Measurements from ENCODE around the gene PLAU.
"Not testable (repeated sequence)": the region's sequence is repeated elsewhere in the genome, so short reads cannot be mapped to it uniquely, and the experiment has no call there.

PLAU gene

DNA sequence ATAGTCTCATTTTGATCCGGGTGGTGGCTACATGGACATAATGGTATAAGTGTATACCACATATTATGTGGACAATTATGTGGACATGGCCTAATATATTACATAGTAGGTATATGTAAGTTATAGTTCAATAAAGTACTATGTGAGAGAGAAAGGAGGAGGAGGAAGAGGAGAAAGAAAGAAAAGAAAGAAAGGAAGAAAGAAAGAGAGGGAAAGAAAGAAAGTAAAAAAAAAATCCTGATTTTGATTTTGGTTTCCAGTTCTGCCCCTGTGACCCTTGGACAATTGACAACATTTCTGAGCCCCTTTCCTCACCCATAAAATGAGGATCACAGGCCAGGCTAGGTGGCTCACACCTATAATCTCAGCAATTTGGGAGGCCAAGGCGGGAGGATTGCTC is 44.8 kb downstream of the PLAU start:
- ATAC-seq: no peak

GRCh38 chr10:73956476-73957359 is 45.8 kb downstream of the PLAU start:
- ATAC-seq: peak; percentile 68 to 73

- ATAC-seq: no peak
Measured at GRCh38 chr10:73959484-73960243, 48.7 kb downstream of the PLAU start.

- ATAC-seq: no peak
Measured at GRCh38 chr10:73962386-73962785, 51.5 kb downstream of the PLAU start.

DNA sequence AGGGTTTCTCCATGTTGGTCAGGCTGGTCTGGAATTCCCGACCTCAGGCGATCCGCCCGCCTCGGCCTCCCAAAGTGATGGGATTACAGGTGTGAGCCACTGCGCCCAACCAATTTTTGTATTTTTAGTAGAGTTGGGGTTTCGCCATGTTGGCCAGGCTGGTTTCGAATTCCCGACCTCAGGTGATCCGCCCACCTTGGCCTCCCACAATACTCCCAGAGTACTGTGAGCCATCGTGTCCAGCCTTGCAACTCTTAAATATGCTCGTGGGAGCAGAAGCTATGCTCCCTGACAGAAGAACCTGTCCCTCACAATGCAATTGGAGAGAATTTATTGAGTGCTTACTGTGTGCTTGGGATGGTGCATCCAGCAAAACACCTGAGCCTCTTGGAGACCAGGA is 52.6 kb downstream of the PLAU start:
- ATAC-seq: not testable (repeated sequence)

DNA sequence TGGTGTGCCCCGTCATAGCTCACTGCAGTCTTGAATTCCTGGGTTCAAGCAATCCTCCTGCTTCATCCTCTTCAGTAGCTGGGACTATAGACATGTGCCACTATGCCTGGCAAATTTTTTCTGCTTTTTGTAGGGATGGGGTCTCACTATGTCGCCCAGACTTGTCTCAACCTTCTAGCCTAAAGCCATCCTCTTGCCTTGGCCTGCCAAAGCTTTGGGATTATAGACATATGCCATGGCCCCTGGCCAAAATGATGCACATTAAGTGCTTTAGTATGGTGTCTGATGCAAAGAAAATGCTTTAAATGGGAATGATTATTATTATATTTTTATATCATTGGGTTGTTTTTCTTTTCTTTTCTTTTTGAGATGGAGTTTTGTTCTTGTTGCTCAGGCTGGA is 53.8 kb downstream of the PLAU start:
- no peak for ATAC-seq

- ATAC-seq: not testable (repeated sequence)
Measured at GRCh38 chr10:73965267-73965889, 54.4 kb downstream of the PLAU start.

DNA sequence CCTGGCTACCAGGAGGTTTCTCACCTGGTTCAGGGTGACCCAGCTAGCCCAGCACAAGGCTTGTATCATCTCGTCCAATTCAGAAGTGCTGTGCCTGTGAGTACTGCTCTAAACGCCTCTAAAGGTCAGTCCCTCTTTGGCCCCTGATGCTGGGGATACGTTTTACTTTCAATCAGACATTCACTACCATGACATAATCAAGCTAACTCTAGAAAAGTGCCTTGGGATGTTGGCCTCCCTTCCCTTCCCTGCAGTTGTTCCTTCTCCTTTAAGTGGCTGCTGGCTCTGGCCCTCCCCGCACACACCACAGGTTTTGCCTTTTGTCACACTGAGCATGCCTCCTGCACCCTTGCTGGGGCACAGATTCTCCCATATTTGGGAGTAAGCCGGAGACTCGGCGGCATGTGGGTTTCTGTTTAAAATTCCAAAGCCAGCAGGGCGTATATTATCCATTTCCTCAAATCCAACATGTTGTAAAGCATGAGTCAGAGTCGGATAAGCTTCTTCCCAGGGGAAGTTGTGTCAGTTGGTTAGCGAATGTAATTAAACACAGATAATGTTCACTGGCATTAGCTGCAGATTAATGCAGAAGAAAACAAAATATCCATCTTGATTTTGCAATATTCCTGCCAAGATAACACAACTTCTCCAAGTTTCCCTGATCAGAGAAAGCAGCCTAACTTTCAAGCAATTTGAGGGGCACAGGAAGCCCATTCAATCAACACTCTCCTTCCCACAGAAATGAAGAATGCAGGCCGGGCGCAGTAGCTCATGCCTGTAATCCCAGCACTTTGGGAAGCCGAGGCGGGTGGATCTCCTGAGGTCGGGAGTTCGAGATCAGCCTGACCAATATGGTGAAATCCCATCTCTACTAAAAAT is 55.2 kb downstream of the PLAU start:
- no peak for ATAC-seq

GRCh38 chr10:73967022-73967429 is 56.1 kb downstream of the PLAU start:
- ATAC-seq: no peak

All from activated CD4-positive, CD25-positive, alpha-beta regulatory T cell treated with anti-CD3 and anti-CD28 coated beads, Interleukin-2, amount 50 U/mL, for 24 hours (primary cell).